Stimulated activated CD8-positive, alpha-beta memory T cell treated with anti-CD3 and anti-CD28 coated beads, Interleukin-12 subunit alpha, Interleukin-12 subunit beta, amount 100 ng/mL, for 24 hours (primary cell): Measurements from ENCODE around the gene NYNRIN.
"Not testable (repeated sequence)": the region's sequence is repeated elsewhere in the genome, so short reads cannot be mapped to it uniquely, and the experiment has no call there.

Source experiments
- DNase-seq: peaks from one replicate; pipeline ENCODE4 v3.0.0-alpha.2; 2020; ENCODE audit errors: extremely low read depth

The NYNRIN gene

DNA sequence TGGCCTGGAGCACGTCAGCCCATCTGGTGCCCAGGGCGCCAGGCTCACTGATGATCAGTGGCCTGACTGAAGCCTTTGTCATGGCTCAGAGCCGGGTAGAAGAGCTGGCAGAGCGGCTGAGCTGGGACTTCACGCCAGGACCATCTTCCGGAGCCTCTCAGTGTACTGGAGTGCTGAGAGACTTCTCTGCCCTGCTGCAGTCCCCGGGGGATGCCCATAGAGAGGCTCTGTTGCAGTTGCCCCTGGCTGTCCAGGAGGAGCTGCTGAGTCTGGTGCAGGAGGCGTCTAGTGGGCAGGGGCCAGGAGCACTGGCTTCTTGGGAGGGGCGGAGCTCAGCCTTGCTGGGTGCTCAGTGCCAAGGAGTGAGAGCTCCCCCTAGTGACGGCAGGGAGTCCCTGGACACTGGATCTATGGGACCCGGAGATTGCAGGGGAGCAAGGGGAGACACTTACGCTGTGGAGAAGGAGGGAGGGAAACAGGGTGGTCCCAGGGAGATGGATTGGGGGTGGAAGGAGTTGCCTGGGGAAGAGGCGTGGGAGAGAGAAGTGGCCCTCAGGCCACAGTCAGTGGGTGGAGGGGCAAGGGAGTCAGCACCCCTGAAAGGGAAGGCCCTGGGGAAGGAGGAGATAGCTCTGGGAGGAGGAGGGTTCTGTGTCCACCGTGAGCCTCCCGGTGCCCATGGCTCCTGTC, 32.9 kb downstream of the NYNRIN start:
- peak; percentile 75 for DNase-seq

DNA sequence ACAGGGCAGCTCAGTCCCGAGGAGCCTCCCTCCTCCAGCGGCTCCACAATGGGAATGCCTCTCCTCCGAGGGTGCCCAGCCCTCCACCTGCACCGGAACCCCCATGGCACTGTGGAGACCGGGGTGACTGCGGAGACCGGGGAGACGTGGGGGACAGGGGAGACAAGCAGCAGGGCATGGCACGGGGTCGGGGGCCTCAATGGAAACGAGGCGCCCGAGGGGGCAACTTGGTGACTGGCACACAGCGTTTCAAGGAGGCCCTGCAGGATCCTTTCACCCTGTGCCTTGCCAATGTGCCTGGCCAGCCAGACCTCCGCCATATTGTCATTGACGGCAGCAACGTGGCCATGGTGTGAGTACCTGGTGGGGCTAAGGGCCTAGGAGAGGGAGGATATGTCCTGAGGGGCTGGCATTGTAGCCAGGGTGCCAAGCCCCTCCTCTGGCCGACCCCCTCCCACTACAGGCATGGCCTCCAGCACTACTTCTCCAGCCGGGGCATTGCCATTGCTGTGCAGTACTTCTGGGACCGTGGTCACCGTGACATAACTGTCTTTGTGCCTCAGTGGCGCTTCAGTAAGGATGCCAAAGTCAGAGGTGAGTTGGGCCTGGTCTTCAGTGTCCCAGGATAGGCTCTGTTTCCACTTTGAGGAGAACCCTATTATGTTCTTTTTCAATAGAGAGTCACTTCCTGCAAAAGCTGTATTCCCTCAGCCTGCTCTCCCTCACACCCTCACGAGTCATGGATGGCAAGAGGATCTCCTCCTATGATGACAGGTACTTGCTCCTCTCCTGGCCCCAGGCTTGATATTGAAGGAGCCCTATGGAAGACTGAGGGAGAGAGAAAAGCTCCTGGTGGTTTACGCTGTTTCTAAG, 33.7 kb downstream of the NYNRIN start:
- no peak for DNase-seq

DNA sequence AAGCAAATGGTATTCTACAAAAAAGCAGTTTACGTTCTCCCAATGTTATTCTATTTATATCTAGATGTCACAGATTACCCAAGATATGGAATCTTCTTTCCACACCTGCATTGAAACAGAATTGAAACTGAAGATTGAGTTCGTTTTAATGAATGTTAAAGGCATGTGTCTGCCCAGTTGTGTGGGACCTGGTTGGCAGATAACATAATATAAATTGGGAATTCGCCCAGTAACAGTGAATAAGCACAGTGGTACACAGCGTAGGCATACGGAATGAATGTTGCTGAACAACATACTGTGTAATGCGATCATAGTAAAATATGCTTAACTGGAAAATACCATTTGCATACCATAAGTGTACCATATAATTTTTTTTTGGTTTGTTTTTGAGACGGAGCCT, 35.2 kb downstream of the NYNRIN start:
- DNase-seq, result no peak

DNA sequence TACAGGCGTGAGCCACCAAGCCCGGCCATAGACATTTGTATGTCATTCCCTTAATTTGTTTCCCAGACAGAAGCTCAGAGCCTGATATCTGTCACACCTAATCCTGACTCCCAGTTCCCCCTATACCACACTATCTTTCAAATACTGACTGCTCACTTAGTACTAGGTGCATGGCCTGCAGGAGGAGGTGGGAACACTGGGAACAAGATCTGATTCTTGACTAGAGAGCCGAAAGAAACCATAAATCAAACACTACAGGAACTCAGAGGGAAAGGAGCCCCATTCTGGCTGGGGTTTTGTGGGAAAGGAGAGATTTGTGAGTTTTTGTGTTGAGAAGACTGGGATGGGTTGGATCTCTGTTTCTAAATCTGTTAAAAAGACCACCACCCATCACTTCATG, 35.9 kb downstream of the NYNRIN start:
- no peak for DNase-seq

- DNase-seq, result no peak
These were observed 36.5 kb downstream of the NYNRIN start for GRCh38 chr14:24435192-24435810.

- DNase-seq, result no peak
These were observed 37.2 kb downstream of the NYNRIN start for GRCh38 chr14:24435998-24436354.

- DNase-seq, result no peak
These were observed 37.7 kb downstream of the NYNRIN start for GRCh38 chr14:24436355-24437019.

DNA sequence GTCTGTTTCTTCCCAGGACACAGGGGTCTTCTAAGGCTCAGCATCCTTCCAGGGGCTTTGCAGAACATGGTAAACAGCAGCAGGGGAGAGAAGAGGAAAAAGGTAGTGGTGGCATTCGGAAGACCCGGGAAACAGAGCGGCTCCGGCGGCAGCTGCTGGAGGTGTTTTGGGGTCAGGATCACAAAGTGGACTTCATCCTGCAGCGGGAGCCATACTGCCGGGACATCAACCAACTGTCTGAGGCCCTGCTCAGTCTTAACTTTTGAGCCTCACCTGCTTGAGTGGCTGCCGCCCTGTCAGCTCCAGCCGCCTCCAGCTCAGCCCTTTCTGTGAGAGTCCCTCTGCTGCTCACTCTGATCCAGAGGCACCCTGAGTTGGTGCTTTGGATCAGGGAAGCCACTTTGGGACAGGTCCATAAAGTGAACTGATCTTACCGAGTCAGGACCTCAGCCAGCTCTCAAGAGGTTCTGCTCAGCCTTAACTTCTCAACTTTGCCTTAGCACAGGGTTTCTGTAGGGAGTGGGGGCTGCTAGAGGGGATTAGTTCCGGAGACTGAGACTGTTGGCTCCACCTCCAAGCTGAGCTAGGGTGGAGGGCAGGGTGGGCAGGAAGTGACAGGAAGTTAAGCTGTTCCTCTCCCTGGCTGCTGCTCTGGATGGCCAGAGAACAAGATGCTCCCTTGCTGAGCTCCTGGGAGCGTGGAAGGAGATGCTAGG, 38.4 kb downstream of the NYNRIN start:
- DNase-seq, result no peak

DNA sequence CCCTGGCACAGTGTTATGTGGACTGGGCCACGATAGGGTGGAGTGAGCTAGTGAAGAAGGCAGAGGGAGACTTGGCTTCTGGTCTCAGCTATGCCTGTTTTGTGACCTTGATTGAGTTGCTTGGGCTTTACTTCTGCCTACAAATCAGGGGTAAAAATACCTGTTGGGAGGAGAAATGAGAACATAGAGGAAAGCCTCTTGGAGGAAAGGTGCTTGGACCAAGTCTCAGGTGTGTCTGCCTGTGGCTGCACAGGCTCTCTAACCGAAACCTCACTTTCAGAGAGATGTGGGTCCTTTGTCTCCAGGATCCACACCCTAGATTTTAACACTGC, 38.9 kb downstream of the NYNRIN start:
- no peak for DNase-seq

GRCh38 chr14:24438223-24439097, 39.7 kb downstream of the NYNRIN start:
- no peak for DNase-seq

- no peak for DNase-seq
These were observed 40.5 kb downstream of the NYNRIN start for GRCh38 chr14:24439257-24439656.

GRCh38 chr14:24439830-24440605, 41.2 kb downstream of the NYNRIN start:
- no peak for DNase-seq

GRCh38 chr14:24440606-24441399, 42.0 kb downstream of the NYNRIN start:
- DNase-seq, result no peak

GRCh38 chr14:24441485-24441884, 42.7 kb downstream of the NYNRIN start:
- DNase-seq, result no peak

DNA sequence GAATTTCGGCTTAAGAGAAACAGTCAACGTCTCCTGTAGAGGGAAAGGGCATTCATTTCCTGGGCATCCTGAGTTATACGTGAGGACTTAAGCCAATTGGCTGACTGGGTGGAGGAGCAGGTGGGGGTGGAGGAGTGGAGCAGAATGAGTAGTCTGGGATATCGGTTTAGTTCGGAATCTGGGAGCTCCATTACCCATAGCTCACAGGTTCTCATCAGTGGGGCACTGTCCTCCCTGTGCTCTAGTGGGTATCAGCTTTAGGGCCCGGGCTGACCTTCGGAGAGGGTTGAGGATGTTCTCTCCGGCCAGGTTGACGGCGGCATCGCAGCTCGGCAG, 43.1 kb downstream of the NYNRIN start:
- no peak for DNase-seq

DNA sequence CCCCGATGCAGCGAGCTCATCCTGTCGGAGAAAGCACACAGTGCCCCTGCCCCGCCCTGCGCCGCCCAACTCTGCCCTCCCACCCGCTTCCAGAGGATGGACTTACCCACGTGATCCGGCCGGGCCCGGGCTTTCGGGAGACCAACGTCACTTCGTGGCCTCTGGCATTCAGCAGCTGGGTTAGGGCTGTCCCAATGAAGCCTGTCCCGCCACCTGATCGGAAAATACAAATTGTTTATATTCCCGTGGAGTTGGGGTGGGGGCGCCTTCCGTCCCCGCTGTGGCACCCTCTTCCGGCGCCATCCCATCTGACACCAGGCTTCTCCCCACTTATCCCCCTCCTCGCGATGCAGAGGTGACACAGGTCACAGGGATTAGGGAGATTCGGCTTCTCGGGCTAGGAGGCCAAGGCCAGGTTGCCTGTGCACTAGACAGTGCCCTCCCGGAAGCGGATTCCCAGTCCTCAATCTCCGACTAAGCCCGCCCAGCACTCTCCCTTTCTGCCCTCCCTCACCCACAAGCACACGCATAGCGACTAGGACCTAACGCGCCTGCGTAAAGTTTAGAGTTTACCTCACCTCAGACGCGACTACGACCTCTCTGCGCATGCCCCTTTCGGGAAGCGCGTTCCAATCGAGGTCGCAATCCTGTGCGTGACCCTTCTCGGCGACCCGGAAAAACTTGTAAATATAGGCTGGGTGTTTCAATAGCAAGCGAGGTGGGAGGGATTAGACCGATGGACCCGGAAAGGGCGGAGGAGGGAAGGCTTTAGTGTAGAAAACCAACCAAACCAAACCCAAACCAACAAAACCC, 43.6 kb downstream of the NYNRIN start, which contains the start of gene SDR39U1:
Gene SDR39U1, minus strand, starts transcription at position 537 of the 813 bp plus-strand sequence. Its CDS starts 7 bp downstream, at position 530.
- peak; percentile 91 for DNase-seq

DNA sequence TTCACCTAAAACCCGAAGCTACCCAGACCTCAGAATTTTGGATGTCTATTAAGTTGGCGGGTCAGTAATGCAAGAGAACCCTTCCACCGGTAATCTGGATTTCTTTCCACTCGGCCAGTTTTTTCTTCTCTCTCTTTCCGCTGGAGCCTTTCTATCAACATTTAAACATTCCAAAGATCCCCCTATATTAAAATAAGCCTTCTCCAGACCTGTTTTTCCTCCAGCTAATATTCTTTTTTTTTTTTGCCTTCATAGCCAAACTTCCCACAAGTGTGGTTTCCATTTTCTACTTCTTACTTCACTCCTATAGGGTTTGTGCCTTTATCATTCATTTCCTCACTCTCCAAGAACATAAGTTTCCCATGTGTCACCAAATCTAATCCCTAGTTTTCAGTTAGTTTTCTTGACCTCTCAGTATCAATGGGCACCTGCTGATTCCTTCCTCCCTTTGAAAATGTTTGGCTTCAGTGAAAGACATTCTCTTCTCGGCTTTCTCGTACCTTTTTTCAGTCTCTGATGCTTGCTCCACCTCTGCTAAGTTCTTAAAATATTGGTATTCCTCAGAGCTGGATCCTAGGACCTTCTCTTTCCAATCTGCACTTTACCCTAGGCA, 44.4 kb downstream of the NYNRIN start:
- no peak for DNase-seq

DNA sequence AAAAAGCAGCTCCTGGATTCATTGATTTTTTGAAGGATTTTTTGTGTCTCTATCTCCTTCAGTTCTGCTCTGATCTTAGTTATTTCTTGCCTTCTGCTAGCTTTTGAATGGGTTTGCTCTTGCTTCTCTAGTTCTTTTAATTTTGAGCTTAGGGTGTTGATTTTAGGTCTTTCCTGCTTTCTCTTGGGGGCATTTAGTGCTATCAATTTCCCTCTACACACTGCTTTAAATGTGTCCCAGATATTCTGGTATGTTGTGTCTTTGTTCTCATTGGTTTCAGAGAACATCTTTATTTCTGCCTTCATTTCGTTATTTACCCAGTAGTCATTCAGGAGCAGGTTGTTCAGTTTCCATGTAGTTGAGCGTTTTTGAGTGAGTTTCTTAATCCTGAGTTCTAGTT, 52.0 kb downstream of the NYNRIN start:
- DNase-seq, result not testable (repeated sequence)
